SK-N-SH (cell line): ENCODE results near the gene BBS10. TPM values are rescaled to one million over a fixed set of nuclear protein-coding genes. Genes with fewer than 3 reads are reported as not detected.

Experiments used
- CTCF ChIA-PET: fragments of 300-600, 350-600 bp; formaldehyde crosslinking; extraction: SDS; loops from one replicate; lab custom pipeline; 2021; lab: Yijun Ruan, JAX
- POLR2A ChIA-PET: fragments of 350-600 bp; sonication (Branson Sonifier 250); formaldehyde crosslinking; extraction: SDS; loops from one replicate; lab custom pipeline; 2020; ENCODE audit warnings: antibody characterized with exemption, inconsistent platforms; lab: Yijun Ruan, JAX
- DNase-seq: peaks from one replicate; pipeline ENCODE4 v3.0.0; 2012
- H2AFZ ChIP-seq: fragments of 200-600 bp; sonication (generic); 2 replicates; pipeline ENCODE4 v1.8.1; 2016; ENCODE audit warnings: antibody characterized with exemption, mild to moderate bottlenecking, low read depth
- H3F3A ChIP-seq: fragments of 200-600 bp; sonication (generic); replicated peaks from 2 replicates; pipeline ENCODE3; 2016; ENCODE audit warnings: antibody characterized with exemption, mild to moderate bottlenecking; ENCODE audit not compliant: insufficient read depth
- H3K27ac ChIP-seq, 2 experiments: fragments of 200-500 bp in 1 of 2; fragments of 200-600 bp in 1 of 2; sonication (Bioruptor generic) in 1 of 2; sonication (generic), shearing (Covaris generic) in 1 of 2; 2 replicates each; pipeline versions ENCODE4 v1.5.1 to v1.6.1; 2014 to 2016; ENCODE audit warnings: low read depth in 2 of 2, inconsistent platforms in 1 of 2, low read length in 1 of 2, mild to moderate bottlenecking in 1 of 2, mixed read lengths in 1 of 2
- H3K27me3 ChIP-seq: fragments of 200-600 bp; sonication (generic), shearing (Covaris generic); 2 replicates; pipeline ENCODE4 v1.6.1; 2016; ENCODE audit warnings: mixed run types; ENCODE audit not compliant: insufficient read depth
- H3K36me3 ChIP-seq, 2 experiments: fragments of 200-500 bp in 1 of 2; fragments of 200-600 bp in 1 of 2; sonication (Bioruptor generic) in 1 of 2; sonication (generic) in 1 of 2; replicated peaks in 1 of 2; 2 replicates each; pipeline versions ENCODE3 to v1.5.1; 2014 to 2016; ENCODE audit warnings: low read length in 1 of 2, mild to moderate bottlenecking in 1 of 2; ENCODE audit not compliant: insufficient read depth in 2 of 2, control insufficient read depth in 1 of 2
- H3K4me1 ChIP-seq, 2 experiments: fragments of 200-500 bp in 1 of 2; fragments of 200-600 bp in 1 of 2; sonication (Bioruptor generic) in 1 of 2; sonication (generic), shearing (Covaris generic) in 1 of 2; 2 replicates each; pipeline versions ENCODE4 v1.5.1 to v1.6.1; 2014 to 2016; ENCODE audit warnings: low read depth in 1 of 2, low read length in 1 of 2, mixed run types in 1 of 2; ENCODE audit not compliant: insufficient read depth in 2 of 2, control insufficient read depth in 1 of 2
- H3K4me2 ChIP-seq: fragments of 200-600 bp; sonication (generic), shearing (Covaris generic); 2 replicates; pipeline ENCODE4 v1.6.1; 2017; ENCODE audit warnings: mixed run types
- H3K4me3 ChIP-seq, 2 experiments: fragments of 200-500 bp in 1 of 2; fragments of 200-600 bp in 1 of 2; sonication (Bioruptor generic) in 1 of 2; sonication (generic), shearing (Covaris generic) in 1 of 2; 2 replicates each; pipeline versions ENCODE4 v1.5.1 to v1.8.1; 2014 to 2016; ENCODE audit warnings: low read depth in 2 of 2, inconsistent platforms in 1 of 2, low read length in 1 of 2, mild to moderate bottlenecking in 1 of 2, mixed read lengths in 1 of 2, moderate library complexity in 1 of 2
- H3K79me2 ChIP-seq: fragments of 200-600 bp; sonication (generic); 2 replicates; pipeline ENCODE4 v1.8.1; 2017; ENCODE audit warnings: mild to moderate bottlenecking; ENCODE audit not compliant: insufficient read depth
- H3K9ac ChIP-seq: fragments of 200-600 bp; sonication (generic); 2 replicates; pipeline ENCODE4 v1.6.1; 2017; ENCODE audit warnings: mixed run types
- H3K9me2 ChIP-seq: fragments of 200-600 bp; sonication (generic); 2 replicates; pipeline ENCODE4 v1.6.1; 2017; ENCODE audit warnings: mixed run types
- H3K9me3 ChIP-seq: fragments of 200-600 bp; sonication (generic); 2 replicates; pipeline ENCODE4 v1.6.1; 2017; ENCODE audit warnings: mixed run types, mild to moderate bottlenecking, moderate library complexity
- H4K20me1 ChIP-seq: fragments of 200-600 bp; sonication (generic); 2 replicates; pipeline ENCODE4 v1.6.1; 2017; ENCODE audit warnings: mild to moderate bottlenecking, mixed run types; ENCODE audit not compliant: insufficient read depth
- GABPA ChIP-seq: IDR thresholded peaks from 2 replicates; pipeline ENCODE4 v1.4.0; 2012; ENCODE audit warnings: low read depth, mild to moderate bottlenecking
- MEF2A ChIP-seq: IDR thresholded peaks from 2 replicates; pipeline ENCODE4 v1.4.0; 2012; ENCODE audit warnings: low read depth, borderline replicate concordance
- MXI1 ChIP-seq: IDR thresholded peaks from 2 replicates; pipeline ENCODE4 v1.6.1; 2012; ENCODE audit warnings: mild to moderate bottlenecking, low read depth, low read length, improper control_type of control experiment
- NRF1 ChIP-seq: IDR thresholded peaks from 2 replicates; pipeline ENCODE4 v1.6.1; 2012; ENCODE audit warnings: low read depth, mild to moderate bottlenecking, low read length
- POLR2AphosphoS5 ChIP-seq: IDR thresholded peaks from 2 replicates; pipeline ENCODE4 v1.6.1; 2012; ENCODE audit warnings: low read depth, low read length
- RAD21 ChIP-seq: IDR thresholded peaks from 2 replicates; pipeline ENCODE4 v1.6.1; 2012; ENCODE audit warnings: mild to moderate bottlenecking, low read length
- REST ChIP-seq: IDR thresholded peaks from 2 replicates; pipeline ENCODE4 v1.6.1; 2012; ENCODE audit warnings: mild to moderate bottlenecking, low read depth, low read length, moderate library complexity
- RXRA ChIP-seq: IDR thresholded peaks from 2 replicates; pipeline ENCODE4 v1.4.0; 2012; ENCODE audit warnings: low read depth, mild to moderate bottlenecking, borderline replicate concordance
- TAF1 ChIP-seq: IDR thresholded peaks from 2 replicates; pipeline ENCODE4 v1.6.1; 2012; ENCODE audit warnings: low read depth, mild to moderate bottlenecking, low read length, moderate library complexity, borderline replicate concordance
- ZBTB33 ChIP-seq: IDR thresholded peaks from 2 replicates; pipeline ENCODE4 v1.4.0; 2012; ENCODE audit warnings: low read depth, borderline replicate concordance
- WGBS: methylation state at CpG from one replicate; pipeline ENCODE4 v1.1.6; 2017; ENCODE audit warnings: low lambda C conversion rate; 5-methylcytosine and 5-hydroxymethylcytosine counted together
- polyA plus RNA-seq, 3 experiments: library from polyadenylated mRNA; depleted of rRNA; stranded (reverse); fragments of >200 nt; gene quantifications; 2 replicates each; pipeline ENCODE4 v1.2.3, GENCODE V29; 2012
- TF ChIP-seq, protein P1 (sequence below): fragments of 200-600 bp; sonication (generic); IDR thresholded peaks from 2 replicates; pipeline ENCODE4 v1.6.1; 2017; ENCODE audit warnings: antibody characterized with exemption, mild to moderate bottlenecking, moderate library complexity

Gene BBS10
- polyA plus RNA-seq, 1 of the 3 experiments (the other 2 are of a cell fraction) = 5.6 TPM

DNA sequence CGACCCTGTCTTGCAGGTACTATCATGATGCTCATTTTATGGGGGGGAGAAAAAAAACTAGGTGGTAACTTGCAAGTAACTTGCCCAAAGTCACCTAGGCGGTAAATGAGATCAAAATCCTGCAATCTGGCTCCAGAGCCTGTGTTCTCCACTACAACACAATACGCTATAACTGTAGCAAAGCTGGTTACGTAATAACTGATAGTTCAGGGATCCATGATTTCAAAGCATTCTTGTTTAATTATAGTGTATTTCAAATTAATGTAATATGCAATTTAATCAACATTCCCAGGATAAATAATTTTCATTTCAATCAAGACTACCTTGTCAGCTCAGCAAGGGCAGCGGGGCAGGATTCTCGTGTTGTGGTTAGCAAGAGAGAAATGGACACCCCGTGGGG is 31.7 kb downstream of the BBS10 start (continued):
- TF ChIP-seq REST (no peak), POLR2AphosphoS5 (no peak)

DNA sequence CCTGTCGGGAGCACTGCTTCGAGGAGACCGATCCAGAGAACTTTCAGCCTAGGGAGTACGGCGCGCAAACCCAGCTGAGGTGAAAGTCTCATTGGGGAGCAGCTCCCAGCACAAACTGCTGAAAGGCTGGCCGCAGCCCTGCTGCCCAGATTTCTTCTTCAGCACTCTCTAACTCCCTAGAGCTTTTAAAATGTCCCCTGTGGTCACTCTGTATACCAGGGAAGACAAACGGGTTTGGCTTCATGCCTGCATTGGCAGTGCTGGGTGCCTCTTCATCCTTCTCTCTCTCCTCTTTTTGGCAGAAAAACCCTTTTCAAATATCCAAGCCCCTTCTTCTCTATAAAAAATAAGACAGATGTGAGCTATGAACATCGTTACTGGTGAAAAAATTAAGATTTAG is 34.9 kb downstream of the BBS10 start:
- no peaks in the 10 kb centered on the region for H3K9me2 ChIP-seq
- H3K36me3 ChIP-seq = peaks cover 0 to 6% of the 10 kb centered on the region in 2 experiments
- no peak for DNase-seq
- H3K9ac ChIP-seq = no peak overlapping the region
- H3K79me2 ChIP-seq = no peaks in the 10 kb centered on the region
- TF ChIP-seq, protein P1, sequence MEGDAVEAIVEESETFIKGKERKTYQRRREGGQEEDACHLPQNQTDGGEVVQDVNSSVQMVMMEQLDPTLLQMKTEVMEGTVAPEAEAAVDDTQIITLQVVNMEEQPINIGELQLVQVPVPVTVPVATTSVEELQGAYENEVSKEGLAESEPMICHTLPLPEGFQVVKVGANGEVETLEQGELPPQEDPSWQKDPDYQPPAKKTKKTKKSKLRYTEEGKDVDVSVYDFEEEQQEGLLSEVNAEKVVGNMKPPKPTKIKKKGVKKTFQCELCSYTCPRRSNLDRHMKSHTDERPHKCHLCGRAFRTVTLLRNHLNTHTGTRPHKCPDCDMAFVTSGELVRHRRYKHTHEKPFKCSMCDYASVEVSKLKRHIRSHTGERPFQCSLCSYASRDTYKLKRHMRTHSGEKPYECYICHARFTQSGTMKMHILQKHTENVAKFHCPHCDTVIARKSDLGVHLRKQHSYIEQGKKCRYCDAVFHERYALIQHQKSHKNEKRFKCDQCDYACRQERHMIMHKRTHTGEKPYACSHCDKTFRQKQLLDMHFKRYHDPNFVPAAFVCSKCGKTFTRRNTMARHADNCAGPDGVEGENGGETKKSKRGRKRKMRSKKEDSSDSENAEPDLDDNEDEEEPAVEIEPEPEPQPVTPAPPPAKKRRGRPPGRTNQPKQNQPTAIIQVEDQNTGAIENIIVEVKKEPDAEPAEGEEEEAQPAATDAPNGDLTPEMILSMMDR = no peak
- TF ChIP-seq GABPA = no peak
- TF ChIP-seq TAF1 = no peak
- no peak for TF ChIP-seq MXI1
- no peak for TF ChIP-seq ZBTB33
- TF ChIP-seq RAD21 = no peak
- no peak for TF ChIP-seq NRF1
- no peak for TF ChIP-seq MEF2A
- no peak for TF ChIP-seq RXRA
- TF ChIP-seq, all 33 proteins: peak for 0
- H4K20me1 ChIP-seq = no peaks in the 10 kb centered on the region
- H3F3A ChIP-seq = peaks cover 13% of the 10 kb centered on the region
- peaks cover 0 to 6% of the 10 kb centered on the region in 2 experiments; a peak in 1 of 4 replicates for H3K4me1 ChIP-seq
- no peak overlapping the region for H3K27ac ChIP-seq
- POLR2A ChIA-PET = no interaction called here
- no peaks in the 10 kb centered on the region for H3K9me3 ChIP-seq
- H3K27me3 ChIP-seq = no peaks in the 10 kb centered on the region
- WGBS = 93% methylated on average over 7 of the region's 9 CpGs
- H2AFZ ChIP-seq = no peak overlapping the region
- H3K4me2 ChIP-seq = no peak overlapping the region
- CTCF ChIA-PET = interaction anchor here (0.6 kb wide), 1 partner anchor 155 kb away, joined by 3 read pairs; no protein-coding TSS in a partner anchor
- H3K4me3 ChIP-seq = no peak overlapping the region
